Stomach (tissue), 4 donors: ENCODE results near the gene PDGFD.

ENCODE experiments used
- CTCF ChIP-seq, 7 experiments: fragments of 450-650 bp in 4 of 7; fragments of 200-600 bp in 3 of 7; sonication (generic) in 3 of 7; IDR thresholded peaks; one replicate each; pipeline ENCODE4 v1.5.1; 2016 to 2019; ENCODE audit warnings: antibody characterized with exemption in 7 of 7, control low read depth in 2 of 7, mild to moderate bottlenecking in 1 of 7
- EP300 ChIP-seq: sonication (generic); formaldehyde crosslinking; IDR thresholded peaks from one replicate; pipeline ENCODE4 v1.6.1; 2017; ENCODE audit warnings: antibody characterized with exemption
- POLR2A ChIP-seq, 4 donors: fragments of 450-650 bp; IDR thresholded peaks; one replicate each; pipeline ENCODE4 v1.6.1; 2016; ENCODE audit warnings: antibody characterized with exemption in 4 of 4, control low read depth in 2 of 4, mild to moderate bottlenecking in 1 of 4, moderate library complexity in 1 of 4
- POLR2AphosphoS5 ChIP-seq, 3 donors: sonication (generic); formaldehyde crosslinking; IDR thresholded peaks; one replicate each; pipeline ENCODE4 v1.6.1; 2016; ENCODE audit warnings: antibody characterized with exemption in 3 of 3

DNA sequence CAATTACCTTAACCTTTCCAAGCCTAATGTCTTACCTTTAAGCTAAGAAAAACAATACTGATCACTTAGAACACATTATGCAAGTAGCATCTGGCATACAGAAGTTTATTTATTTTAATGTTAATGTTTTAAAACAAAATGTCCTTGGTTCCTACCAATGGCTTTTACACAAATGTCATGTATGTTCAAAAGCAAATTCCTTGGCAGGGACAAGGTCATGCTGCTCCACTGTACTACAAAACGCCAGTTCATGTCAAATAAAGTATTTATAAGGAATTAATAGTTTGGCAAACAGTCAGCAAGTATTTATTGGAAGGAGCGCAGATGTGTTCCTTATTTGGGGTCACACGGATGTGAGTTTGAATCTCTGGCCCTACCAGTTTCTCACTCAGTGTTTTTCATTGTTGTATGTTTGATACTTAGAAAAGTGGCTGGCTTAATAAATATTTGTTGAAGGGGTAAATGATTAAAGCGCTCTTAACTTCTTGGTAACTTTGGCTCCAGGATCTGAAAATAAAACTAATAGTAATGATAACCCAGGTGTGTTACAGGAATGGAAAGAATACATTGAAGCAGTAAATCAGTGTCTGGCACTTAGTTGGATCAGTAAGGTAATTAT is 108.9 kb downstream of the PDGFD start:
- TF ChIP-seq POLR2A (IDR thresholded peaks at IDR 0.05) (no peak), CTCF (IDR thresholded peaks at IDR 0.05) (no peak), EP300 (no peak), POLR2AphosphoS5 (IDR thresholded peaks at IDR 0.05) (no peak)
